GM12878 (cell line): ENCODE measurements around the gene ZNF483. TPM values are rescaled to one million over a fixed set of nuclear protein-coding genes. Genes with fewer than 3 reads are reported as not detected.
"Not testable (repeated sequence)": the region's sequence is repeated elsewhere in the genome, so short reads cannot be mapped to it uniquely, and the experiment has no call there.

Source experiments
- ATAC-seq: fragments of 200-7000 bp; cut with Tn5 transposase; 3 replicates; pipeline ENCODE4 v1.9.1; 2020; ENCODE audit warnings: mild to moderate bottlenecking, moderate library complexity
- BruUV-seq: library from RNA; stranded (reverse); fragments of 400-500 nt; replicated peaks from 2 replicates; lab custom pipeline; 2021; lab: Mats Ljungman, UMichigan
- CTCF ChIA-PET: fragments of 300-600 bp; sonication (Branson Sonifier 250); formaldehyde crosslinking; extraction: SDS; loops from one replicate; lab custom pipeline; 2021; ENCODE audit warnings: inconsistent platforms; lab: Yijun Ruan, JAX
- POLR2A ChIA-PET: fragments of 350-600 bp; formaldehyde crosslinking; extraction: SDS; loops from one replicate; lab custom pipeline; 2021; ENCODE audit warnings: inconsistent platforms; lab: Charles Lee
- RAD21 ChIA-PET: fragments of 300-600 bp; sonication (Branson Sonifier 250); formaldehyde crosslinking; loops from one replicate; lab custom pipeline; 2023; ENCODE audit warnings: antibody characterized with exemption; ENCODE audit not compliant: unreplicated experiment; lab: Charles Lee
- SMC1A ChIA-PET: fragments of 300-600 bp; sonication (Branson Sonifier 250); formaldehyde crosslinking; loops from one replicate; lab custom pipeline; 2023; ENCODE audit not compliant: unreplicated experiment, uncharacterized antibody; lab: Charles Lee
- DNase-seq: peaks from one replicate; pipeline ENCODE4 v3.0.0-alpha.2; 2011; ENCODE audit warnings: low read depth, low spot score
- FAIRE-seq: peaks from 3 replicates; lab custom pipeline; 2011; peaks lifted over from hg19 to GRCh38; lab: Jason Lieb, UNC
- H2AFZ ChIP-seq: 2 replicates; pipeline ENCODE4 v1.6.0; 2011; ENCODE audit warnings: low read depth, low read length, control low read depth; ENCODE audit not compliant: control insufficient read depth
- H3K27ac ChIP-seq: 2 replicates; pipeline ENCODE4 v1.5.1; 2011; ENCODE audit warnings: control low read depth; ENCODE audit not compliant: control insufficient read depth, insufficient read depth
- H3K27me3 ChIP-seq, 2 experiments: replicated peaks in 1 of 2; 2 replicates each; pipeline versions ENCODE4 v1.6.0 to v1.6.1; 2011; ENCODE audit warnings: low read length in 1 of 2; ENCODE audit not compliant: control insufficient read depth in 2 of 2, insufficient read depth in 2 of 2
- H3K36me3 ChIP-seq, 2 experiments: 2 replicates each; pipeline ENCODE4 v1.5.1; 2011; ENCODE audit warnings: low read length in 1 of 2; ENCODE audit not compliant: control insufficient read depth in 2 of 2, insufficient read depth in 2 of 2
- H3K4me1 ChIP-seq: 2 replicates; pipeline ENCODE4 v1.6.1; 2011; ENCODE audit warnings: mild to moderate bottlenecking, low read length, moderate library complexity, mixed read lengths; ENCODE audit not compliant: control insufficient read depth, insufficient read depth
- H3K4me2 ChIP-seq: 2 replicates; pipeline ENCODE4 v1.6.0; 2011; ENCODE audit warnings: control low read depth; ENCODE audit not compliant: control insufficient read depth, insufficient read depth
- H3K4me3 ChIP-seq: fragments of 200-600 bp; sonication (generic); 2 replicates; pipeline ENCODE4 v1.5.1; 2016
- H3K79me2 ChIP-seq: 2 replicates; pipeline ENCODE4 v1.6.0; 2011; ENCODE audit warnings: low read length; ENCODE audit not compliant: control insufficient read depth, insufficient read depth
- H3K9ac ChIP-seq: 2 replicates; pipeline ENCODE4 v1.8.0; 2011; ENCODE audit warnings: low read length, control low read depth, mixed read lengths; ENCODE audit not compliant: control insufficient read depth, insufficient read depth
- H3K9me3 ChIP-seq: replicated peaks from 3 replicates; pipeline ENCODE4 v1.5.1; 2011; ENCODE audit warnings: mild to moderate bottlenecking, low read length; ENCODE audit not compliant: control insufficient read depth, insufficient read depth
- H4K20me1 ChIP-seq: 2 replicates; pipeline ENCODE4 v1.6.0; 2011; ENCODE audit not compliant: control insufficient read depth, insufficient read depth
- WGBS: methylation state at CpG from one replicate; pipeline ENCODE4 v1.1.6; 2016; ENCODE audit warnings: low lambda C conversion rate; ENCODE audit not compliant: insufficient replicate concordance, insufficient coverage; ENCODE audit errors: missing lambda C conversion rate; 5-methylcytosine and 5-hydroxymethylcytosine counted together
- in situ Hi-C: fragments of 300-500 bp; cut with MboI; formaldehyde crosslinking; loops from 9 replicates; pipeline ENCODE4 v1.14.3; 2018; ENCODE audit warnings: mixed read lengths
- intact Hi-C: fragments of 100-400 bp; cut with micrococcal nuclease; formaldehyde crosslinking; loops from one replicate; pipeline ENCODE4 v1.14.2; 2022; ENCODE audit not compliant: unreplicated experiment
- polyA plus RNA-seq, 11 experiments: library from polyadenylated mRNA; depleted of rRNA in 4 of 11; unstranded in 6 of 11; stranded (reverse) in 5 of 11; fragments of >200 nt; fragmentation: Nextera tagmentation in 4 of 11; fragmentation: Illumina TruSeq in 1 of 11; extraction: Ambion mirVana in 4 of 11; extraction: Trizol in 1 of 11; gene quantifications; 1 replicate in 1 of 11; 2 replicates in 10 of 11; pipeline versions ENCODE4 v1.2.1 to v1.2.3, GENCODE V29; 2011 to 2016; ENCODE audit warnings: inconsistent platforms in 2 of 11, missing spikeins in 2 of 11, low read depth in 1 of 11
- total RNA-seq, 4 experiments: library from RNA; depleted of rRNA in 3 of 4; stranded (reverse); fragments of >200 nt in 3 of 4; fragmentation: Illumina TruSeq in 1 of 4; extraction: Trizol in 1 of 4; gene quantifications; 2 replicates each; pipeline versions ENCODE4 v1.2.1 to v1.2.3, GENCODE V29; 2013 to 2021
- TF ChIP-seq, protein P1 (sequence below): fragments of 450-650 bp; formaldehyde crosslinking; IDR thresholded peaks from 2 replicates; pipeline ENCODE4 v1.4.0; 2022; ENCODE audit warnings: mild to moderate bottlenecking, moderate library complexity

Gene ZNF483
- total and polyA plus RNA-seq, 10 of the 15 experiments (the other 5 are each of a cell fraction or from before 2014, with no cell fraction given): 0.03 to 0.76 (median 0.26) TPM; not detected in 1

DNA sequence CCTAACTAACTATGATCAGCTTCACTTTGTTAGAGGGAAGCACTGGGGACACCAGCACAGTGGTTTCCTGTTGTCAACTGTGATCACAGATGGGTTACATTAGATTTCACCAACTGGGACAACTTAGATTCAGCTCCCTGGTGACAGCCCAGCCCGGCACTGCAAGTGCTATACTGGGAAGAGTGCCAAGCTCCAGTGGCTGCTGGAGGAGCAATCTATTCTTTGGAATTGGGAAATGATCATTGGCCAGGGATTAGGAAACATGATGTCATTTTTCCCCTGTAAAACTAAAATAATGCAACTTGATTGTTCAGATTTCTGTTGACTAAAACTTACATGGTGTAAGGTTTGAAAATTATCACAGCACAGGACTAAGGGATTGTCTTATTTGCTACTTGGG lies 41.3 kb downstream of the ZNF483 start (continued):
- TF ChIP-seq, protein P1, sequence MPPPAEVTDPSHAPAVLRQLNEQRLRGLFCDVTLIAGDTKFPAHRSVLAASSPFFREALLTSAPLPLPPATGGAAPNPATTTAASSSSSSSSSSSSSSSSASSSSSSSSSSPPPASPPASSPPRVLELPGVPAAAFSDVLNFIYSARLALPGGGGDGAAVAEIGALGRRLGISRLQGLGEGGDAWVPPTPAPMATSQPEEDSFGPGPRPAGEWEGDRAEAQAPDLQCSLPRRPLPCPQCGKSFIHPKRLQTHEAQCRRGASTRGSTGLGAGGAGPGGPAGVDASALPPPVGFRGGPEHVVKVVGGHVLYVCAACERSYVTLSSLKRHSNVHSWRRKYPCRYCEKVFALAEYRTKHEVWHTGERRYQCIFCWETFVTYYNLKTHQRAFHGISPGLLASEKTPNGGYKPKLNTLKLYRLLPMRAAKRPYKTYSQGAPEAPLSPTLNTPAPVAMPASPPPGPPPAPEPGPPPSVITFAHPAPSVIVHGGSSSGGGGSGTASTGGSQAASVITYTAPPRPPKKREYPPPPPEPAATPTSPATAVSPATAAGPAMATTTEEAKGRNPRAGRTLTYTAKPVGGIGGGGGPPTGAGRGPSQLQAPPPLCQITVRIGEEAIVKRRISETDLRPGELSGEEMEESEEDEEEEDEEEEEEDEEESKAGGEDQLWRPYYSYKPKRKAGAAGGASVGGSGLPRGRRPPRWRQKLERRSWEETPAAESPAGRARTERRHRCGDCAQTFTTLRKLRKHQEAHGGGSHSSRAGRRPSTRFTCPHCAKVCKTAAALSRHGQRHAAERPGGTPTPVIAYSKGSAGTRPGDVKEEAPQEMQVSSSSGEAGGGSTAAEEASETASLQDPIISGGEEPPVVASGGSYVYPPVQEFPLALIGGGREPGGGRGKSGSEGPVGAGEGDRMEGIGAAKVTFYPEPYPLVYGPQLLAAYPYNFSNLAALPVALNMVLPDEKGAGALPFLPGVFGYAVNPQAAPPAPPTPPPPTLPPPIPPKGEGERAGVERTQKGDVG: no peak

DNA sequence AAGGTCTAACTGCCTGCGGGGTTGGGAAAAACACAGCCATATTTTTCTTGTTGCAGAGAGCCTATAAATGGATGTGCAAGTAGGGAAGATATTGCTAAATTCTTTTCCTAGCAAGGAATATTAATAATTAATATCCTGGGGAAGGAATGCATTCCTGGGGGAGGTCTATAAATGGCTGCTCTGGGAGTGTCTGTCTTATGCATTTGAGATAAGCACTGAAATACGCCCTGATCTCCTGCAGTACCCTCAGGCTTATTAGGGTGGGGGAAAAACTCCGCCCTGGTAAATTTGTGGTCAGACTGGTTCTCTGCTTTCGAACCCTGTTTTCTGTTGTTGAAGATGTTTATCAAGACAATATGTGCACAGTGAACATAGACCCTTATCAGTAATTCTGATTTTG lies 43.1 kb downstream of the ZNF483 start:
- H3K36me3 ChIP-seq, SMC1A ChIA-PET, FAIRE-seq, H3K9ac ChIP-seq, H3K9me3 ChIP-seq, RAD21 ChIA-PET, H2AFZ ChIP-seq, H3K27ac ChIP-seq, H3K4me3 ChIP-seq, in situ Hi-C loops, H4K20me1 ChIP-seq, ATAC-seq, H3K79me2 ChIP-seq, BruUV-seq, H3K4me1 ChIP-seq, H3K4me2 ChIP-seq, DNase-seq, H3K27me3 ChIP-seq, POLR2A ChIA-PET, intact Hi-C loops, CTCF ChIA-PET: not testable (repeated sequence)
- WGBS: 36% methylated on average over 4 of the region's 4 CpGs
